Coronary artery (tissue), 2 donors: ENCODE measurements around the gene GRIK1.

Source experiments
- DNase-seq: peaks from one replicate; pipeline ENCODE4 v3.0.0-alpha.2; 2017; ENCODE audit warnings: low spot score
- H3K27ac ChIP-seq, 2 donors: fragments of 200-600 bp; sonication (generic); one replicate each; pipeline ENCODE4 v1.5.1; 2016 to 2019
- H3K4me3 ChIP-seq: fragments of 200-600 bp; sonication (generic); 2 replicates; pipeline ENCODE4 v1.5.1; 2016; ENCODE audit warnings: mild to moderate bottlenecking, moderate library complexity
- CTCF ChIP-seq: fragments of 200-600 bp; sonication (generic); IDR thresholded peaks from one replicate; pipeline ENCODE4 v1.5.1; 2019; ENCODE audit warnings: antibody characterized with exemption

The GRIK1 gene

GRCh38 chr21:29626801-29627470, 312.9 kb downstream of the GRIK1 start:
- no peak overlapping the region for H3K27ac ChIP-seq
- no peak for TF ChIP-seq CTCF
- no peak for DNase-seq
- no peak overlapping the region for H3K4me3 ChIP-seq

GRCh38 chr21:29625990-29626389, 313.8 kb downstream of the GRIK1 start:
- H3K4me3 ChIP-seq: no peak overlapping the region
- no peak for DNase-seq
- TF ChIP-seq CTCF: no peak

GRCh38 chr21:29624776-29625175, 315.0 kb downstream of the GRIK1 start:
- TF ChIP-seq CTCF: no peak
- no peak overlapping the region for H3K27ac ChIP-seq
- DNase-seq: no peak
- no peak overlapping the region for H3K4me3 ChIP-seq

More at GRCh38 chr21:29625990-29626389, 313.8 kb downstream of the GRIK1 start:
- no peak overlapping the region for H3K27ac ChIP-seq

- TF ChIP-seq CTCF: no peak
- Histone ChIP-seq H3K27ac (no peak overlapping the region), H3K4me3 (no peak overlapping the region)
- DNase-seq: no peak
These were observed 318.3 kb downstream of the GRIK1 start for GRCh38 chr21:29621525-29621924.

- Histone ChIP-seq H3K27ac (no peak overlapping the region), H3K4me3 (no peak overlapping the region)
- TF ChIP-seq CTCF: no peak
- no peak for DNase-seq
These were observed 323.5 kb downstream of the GRIK1 start for GRCh38 chr21:29616209-29616751.

- H3K27ac ChIP-seq: no peak overlapping the region
- TF ChIP-seq CTCF: no peak
- H3K4me3 ChIP-seq: no peak overlapping the region
- no peak for DNase-seq
These were observed 325.9 kb downstream of the GRIK1 start for GRCh38 chr21:29613877-29614276.

- no peak for TF ChIP-seq CTCF
- no peak overlapping the region for H3K4me3 ChIP-seq
- DNase-seq: no peak
- no peak overlapping the region for H3K27ac ChIP-seq
These were observed 326.8 kb downstream of the GRIK1 start for GRCh38 chr21:29613021-29613420.
